Gastroesophageal sphincter (tissue), 3 donors: ENCODE data around the gene CENPE.

Experiments used
- EP300 ChIP-seq: sonication (generic); formaldehyde crosslinking; IDR thresholded peaks from one replicate; pipeline ENCODE4 v1.6.1; 2017; ENCODE audit warnings: antibody characterized with exemption, mild to moderate bottlenecking
- POLR2A ChIP-seq, 2 donors: fragments of 450-650 bp; IDR thresholded peaks; one replicate each; pipeline ENCODE4 v1.6.1; 2017; ENCODE audit warnings: antibody characterized with exemption in 2 of 2, mild to moderate bottlenecking in 2 of 2, moderate library complexity in 1 of 2
- POLR2AphosphoS5 ChIP-seq: sonication (generic); formaldehyde crosslinking; IDR thresholded peaks from one replicate; pipeline ENCODE4 v1.6.1; 2017; ENCODE audit warnings: antibody characterized with exemption
- TF ChIP-seq, protein P1 (sequence below), 4 experiments: fragments of 200-600 bp in 2 of 4; fragments of 450-650 bp in 2 of 4; sonication (generic) in 1 of 4; IDR thresholded peaks; one replicate each; pipeline ENCODE4 v1.5.1; 2017 to 2019; ENCODE audit warnings: antibody characterized with exemption in 4 of 4, mild to moderate bottlenecking in 2 of 4, moderate library complexity in 2 of 4

DNA sequence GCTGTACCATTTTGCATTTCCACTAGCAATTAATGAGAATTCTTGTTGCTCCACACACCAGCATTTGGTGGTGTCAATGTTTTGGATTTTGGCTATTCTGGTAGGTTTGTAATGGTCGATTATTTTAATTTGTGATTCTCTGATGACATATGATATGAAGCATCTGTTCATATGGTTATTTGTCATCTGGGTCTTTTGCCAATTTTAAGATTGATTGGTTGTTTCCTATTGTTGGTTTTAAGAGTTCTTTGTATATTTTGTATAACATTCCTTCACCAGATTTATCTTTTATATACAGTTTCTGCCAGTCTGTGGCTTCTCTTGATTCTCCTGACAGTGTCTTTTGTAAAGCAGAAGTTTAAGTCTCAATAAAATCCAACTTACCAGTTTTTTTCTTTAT lies 80.0 kb downstream of the CENPE start:
- TF ChIP-seq, protein P1, sequence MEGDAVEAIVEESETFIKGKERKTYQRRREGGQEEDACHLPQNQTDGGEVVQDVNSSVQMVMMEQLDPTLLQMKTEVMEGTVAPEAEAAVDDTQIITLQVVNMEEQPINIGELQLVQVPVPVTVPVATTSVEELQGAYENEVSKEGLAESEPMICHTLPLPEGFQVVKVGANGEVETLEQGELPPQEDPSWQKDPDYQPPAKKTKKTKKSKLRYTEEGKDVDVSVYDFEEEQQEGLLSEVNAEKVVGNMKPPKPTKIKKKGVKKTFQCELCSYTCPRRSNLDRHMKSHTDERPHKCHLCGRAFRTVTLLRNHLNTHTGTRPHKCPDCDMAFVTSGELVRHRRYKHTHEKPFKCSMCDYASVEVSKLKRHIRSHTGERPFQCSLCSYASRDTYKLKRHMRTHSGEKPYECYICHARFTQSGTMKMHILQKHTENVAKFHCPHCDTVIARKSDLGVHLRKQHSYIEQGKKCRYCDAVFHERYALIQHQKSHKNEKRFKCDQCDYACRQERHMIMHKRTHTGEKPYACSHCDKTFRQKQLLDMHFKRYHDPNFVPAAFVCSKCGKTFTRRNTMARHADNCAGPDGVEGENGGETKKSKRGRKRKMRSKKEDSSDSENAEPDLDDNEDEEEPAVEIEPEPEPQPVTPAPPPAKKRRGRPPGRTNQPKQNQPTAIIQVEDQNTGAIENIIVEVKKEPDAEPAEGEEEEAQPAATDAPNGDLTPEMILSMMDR (IDR thresholded peaks at IDR 0.05) = no peak
- TF ChIP-seq POLR2AphosphoS5 (no peak), POLR2A (IDR thresholded peaks at IDR 0.05) (no peak), EP300 (no peak)
